GM23248 (cell line): ENCODE measurements around the gene MRPL28.

ENCODE experiments used
- EZH2 ChIP-seq: fragments of 200-600 bp; sonication (generic); IDR thresholded peaks from 2 replicates; pipeline ENCODE4 v1.6.1; 2018; ENCODE audit warnings: antibody characterized with exemption, mild to moderate bottlenecking; ENCODE audit not compliant: insufficient read depth, poor library complexity, severe bottlenecking
- EZH2phosphoT487 ChIP-seq: fragments of 200-600 bp; sonication (generic); IDR thresholded peaks from 2 replicates; pipeline ENCODE4 v1.6.1; 2018; ENCODE audit warnings: antibody characterized with exemption, moderate library complexity, mild to moderate bottlenecking, low read depth; ENCODE audit not compliant: insufficient read depth

- TF ChIP-seq EZH2phosphoT487, result no peak
- no peak for TF ChIP-seq EZH2
These were observed 51.7 kb downstream of the MRPL28 start for GRCh38 chr16:318628-319027.
